ENCODE data around the gene JUP. TPM values are rescaled to one million over a fixed set of nuclear protein-coding genes. Genes with fewer than 3 reads are reported as not detected.
A peak's percentile ranks its signal among the peaks of the same experiment; 100 is the strongest.
"Not testable (repeated sequence)": the region's sequence is repeated elsewhere in the genome, so short reads cannot be mapped to it uniquely, and the experiment has no call there.

JUP gene
- total RNA-seq, 2 donors from 2014 or later: 146 to 266 TPM

GRCh38 chr17:41779954-41780353 is 6.6 kb downstream of the JUP start:
- no peaks in the 10 kb centered on the region for H3K27me3 ChIP-seq (replicated peaks; ENCODE audit: insufficient read depth)
- 92% methylated on average over 1 of the region's 1 CpG for WGBS
- intact Hi-C loops (cut with DNase I): no loop called here
- no peaks in the 10 kb centered on the region for H3K9me3 ChIP-seq
- no peak for DNase-seq (ENCODE audit: low spot score)
- peak overlapping the region in 1 of 2 donors; percentile 19 for H3K27ac ChIP-seq
- TF ChIP-seq CTCF (IDR thresholded peaks at IDR 0.05) (no peak), POLR2AphosphoS5 (IDR thresholded peaks at IDR 0.05) (no peak), POLR2A (IDR thresholded peaks at IDR 0.05) (no peak)
- no peaks in the 10 kb centered on the region for H3K36me3 ChIP-seq
- peaks cover 45% of the 10 kb centered on the region for H3K4me1 ChIP-seq (replicated peaks)
- no peak overlapping the region for H3K4me3 ChIP-seq

- Histone ChIP-seq H3K36me3 (no peaks in the 10 kb centered on the region), H3K27me3 (replicated peaks; ENCODE audit: insufficient read depth) (no peaks in the 10 kb centered on the region), H3K27ac (peak overlapping the region; percentile 83 to 88), H3K4me1 (replicated peaks) (peaks cover 57% of the 10 kb centered on the region), H3K4me3 (no peak overlapping the region), H3K9me3 (no peaks in the 10 kb centered on the region)
- TF ChIP-seq POLR2A (IDR thresholded peaks at IDR 0.05) (no peak), POLR2AphosphoS5 (IDR thresholded peaks at IDR 0.05) (peak; percentile 66), CTCF (IDR thresholded peaks at IDR 0.05) (peak in 1 of 4 experiments; percentile 14)
- DNase-seq (ENCODE audit: low spot score): peak; percentile 64
- intact Hi-C loops (cut with DNase I): no loop called here
- WGBS: 14% methylated on average over 12 of the region's 12 CpGs
Measured at GRCh38 chr17:41777574-41778188, 8.8 kb downstream of the JUP start.

GRCh38 chr17:41777157-41777573 is 9.3 kb downstream of the JUP start:
- Histone ChIP-seq H3K36me3 (no peaks in the 10 kb centered on the region), H3K27me3 (replicated peaks; ENCODE audit: insufficient read depth) (no peaks in the 10 kb centered on the region), H3K9me3 (no peaks in the 10 kb centered on the region), H3K4me3 (no peak overlapping the region), H3K27ac (peak overlapping the region; percentile 83 to 88), H3K4me1 (replicated peaks) (peaks cover 56% of the 10 kb centered on the region)
- intact Hi-C loops (cut with DNase I): no loop called here
- DNase-seq (ENCODE audit: low spot score): no peak
- TF ChIP-seq POLR2A (IDR thresholded peaks at IDR 0.05) (no peak), POLR2AphosphoS5 (IDR thresholded peaks at IDR 0.05) (no peak), CTCF (IDR thresholded peaks at IDR 0.05) (peak in 2 of 4 experiments; percentile 44)
- WGBS: 35% methylated on average over 4 of the region's 4 CpGs

- H3K36me3 ChIP-seq; H3K27me3 ChIP-seq (replicated peaks; ENCODE audit: insufficient read depth); DNase-seq (ENCODE audit: low spot score); intact Hi-C loops (cut with DNase I); H3K9me3 ChIP-seq; H3K4me3 ChIP-seq: not testable (repeated sequence)
- peaks cover 55% of the 10 kb centered on the region for H3K4me1 ChIP-seq (replicated peaks)
- peak overlapping the region; percentile 83 to 88 for H3K27ac ChIP-seq
- WGBS: 80% methylated on average over 14 of the region's 14 CpGs
Measured at GRCh38 chr17:41776262-41776900, 10.1 kb downstream of the JUP start.

GRCh38 chr17:41775394-41776226 is 10.9 kb downstream of the JUP start:
- no peak for DNase-seq (ENCODE audit: low spot score)
- H3K36me3 ChIP-seq: peaks cover 0 to 4% of the 10 kb centered on the region in 2 donors
- no peak overlapping the region for H3K4me3 ChIP-seq
- H3K27me3 ChIP-seq (replicated peaks; ENCODE audit: insufficient read depth): no peaks in the 10 kb centered on the region
- H3K9me3 ChIP-seq: no peaks in the 10 kb centered on the region
- peak overlapping the region; percentile 83 to 88 for H3K27ac ChIP-seq
- no peak for TF ChIP-seq POLR2A (IDR thresholded peaks at IDR 0.05)
- TF ChIP-seq POLR2AphosphoS5 (IDR thresholded peaks at IDR 0.05): no peak
- TF ChIP-seq CTCF (IDR thresholded peaks at IDR 0.05): no peak
- 50% methylated on average over 12 of the region's 12 CpGs for WGBS
- peaks cover 54% of the 10 kb centered on the region for H3K4me1 ChIP-seq (replicated peaks)
- intact Hi-C loops (cut with DNase I): no loop called here
